K562 (cell line): Measurements from ENCODE around the gene RALGPS1. TPM values are rescaled to one million over a fixed set of nuclear protein-coding genes. Genes with fewer than 3 reads are reported as not detected.

Experiments
- ATAC-seq: fragments of 200-7000 bp; cut with Tn5 transposase; 3 replicates; pipeline ENCODE4 v1.9.1; 2020; ENCODE audit warnings: moderate library complexity
- BruUV-seq: library from RNA; stranded (reverse); fragments of 400-500 nt; replicated peaks from 2 replicates; lab custom pipeline; 2021; lab: Mats Ljungman, UMichigan
- CTCF ChIA-PET: fragments of 300-600 bp; formaldehyde crosslinking; extraction: SDS; loops from one replicate; lab custom pipeline; 2021; ENCODE audit warnings: low intra/inter-chr PET ratio; lab: Yijun Ruan, JAX
- POLR2A ChIA-PET: fragments of 300-600, 350-650 bp; sonication (Branson Sonifier 250); formaldehyde crosslinking; extraction: SDS; loops from one replicate; lab custom pipeline; 2021; ENCODE audit warnings: antibody characterized with exemption, inconsistent platforms; lab: Yijun Ruan, JAX
- DNase-seq, 4 experiments: peaks; one replicate each; pipeline versions ENCODE4 v3.0.0 to v3.0.0-alpha.2; 2011 to 2018; ENCODE audit warnings: low spot score in 3 of 4, mixed read lengths in 3 of 4; ENCODE audit errors: extremely low read depth in 1 of 4
- FAIRE-seq: peaks from 2 replicates; lab custom pipeline; 2011; peaks lifted over from hg19 to GRCh38; lab: Jason Lieb, UNC
- H2AFZ ChIP-seq: 2 replicates; pipeline ENCODE4 v1.6.0; 2011; ENCODE audit warnings: low read depth, low read length, control low read depth, inconsistent platforms
- H3K27ac ChIP-seq: fragments of 200-600 bp; 3 replicates; pipeline ENCODE4 v1.8.0; 2011; ENCODE audit warnings: low read depth, mild to moderate bottlenecking, control low read depth, inconsistent platforms, low read length, moderate library complexity, mixed read lengths; ENCODE audit errors: extremely low read depth
- H3K27me3 ChIP-seq, 2 experiments: fragments of 300-600 bp in 1 of 2; 2 replicates in 1 of 2; 3 replicates in 1 of 2; pipeline versions ENCODE4 v1.6.0 to v1.8.0; 2011; ENCODE audit warnings: inconsistent platforms in 2 of 2, low read length in 2 of 2, mild to moderate bottlenecking in 1 of 2, mixed read lengths in 1 of 2, moderate library complexity in 1 of 2; ENCODE audit not compliant: control insufficient read depth in 2 of 2, insufficient read depth in 2 of 2
- H3K36me3 ChIP-seq: fragments of 300-600 bp; 3 replicates; pipeline ENCODE4 v1.8.0; 2011; ENCODE audit warnings: mild to moderate bottlenecking, low read length, inconsistent platforms; ENCODE audit not compliant: control insufficient read depth, insufficient read depth
- H3K4me1 ChIP-seq, 2 experiments: fragments of 200-600 bp in 1 of 2; replicated peaks in 1 of 2; 2 replicates in 1 of 2; 3 replicates in 1 of 2; pipeline versions ENCODE4 v1.5.1 to v1.8.0; 2011; ENCODE audit warnings: inconsistent platforms in 2 of 2, low read length in 2 of 2, mild to moderate bottlenecking in 1 of 2, mixed read lengths in 1 of 2, moderate library complexity in 1 of 2; ENCODE audit not compliant: control insufficient read depth in 2 of 2, insufficient read depth in 2 of 2
- H3K4me2 ChIP-seq: 2 replicates; pipeline ENCODE4 v1.6.1; 2011; ENCODE audit warnings: low read length, control low read depth, inconsistent platforms, mixed read lengths; ENCODE audit not compliant: insufficient read depth
- H3K4me3 ChIP-seq: fragments of 200-600 bp; sonication (generic), shearing (Covaris generic); 2 replicates; pipeline ENCODE4 v1.5.1; 2016; ENCODE audit warnings: control low read depth, inconsistent platforms
- H3K79me2 ChIP-seq: fragments of 200-600 bp; 3 replicates; pipeline ENCODE4 v1.8.0; 2011; ENCODE audit warnings: low read length, inconsistent platforms; ENCODE audit not compliant: control insufficient read depth, insufficient read depth
- H3K9ac ChIP-seq, 2 experiments: 2 replicates each; pipeline versions ENCODE4 v1.6.0 to v1.6.1; 2011; ENCODE audit warnings: low read depth in 2 of 2, low read length in 2 of 2, control low read depth in 1 of 2, inconsistent platforms in 1 of 2, mild to moderate bottlenecking in 1 of 2, mixed read lengths in 1 of 2; ENCODE audit not compliant: insufficient read depth in 1 of 2
- H3K9me1 ChIP-seq: one replicate; pipeline ENCODE4 v1.6.0; 2011; ENCODE audit warnings: inconsistent platforms, mild to moderate bottlenecking, low read length, moderate library complexity; ENCODE audit not compliant: control insufficient read depth, insufficient read depth
- H3K9me3 ChIP-seq: replicated peaks from 2 replicates; pipeline ENCODE4 v1.5.1; 2011; ENCODE audit warnings: low read depth, low read length, inconsistent platforms; ENCODE audit not compliant: control insufficient read depth, insufficient read depth
- H4K20me1 ChIP-seq: replicated peaks from 2 replicates; pipeline ENCODE4 v1.6.1; 2011; ENCODE audit warnings: low read length, inconsistent platforms, mixed read lengths; ENCODE audit not compliant: control insufficient read depth, insufficient read depth
- MITF ChIP-seq: IDR thresholded peaks from 2 replicates; pipeline ENCODE4 v1.6.1; 2014; ENCODE audit warnings: antibody characterized with exemption
- MTA2 ChIP-seq: fragments of 450-650 bp; IDR thresholded peaks from 2 replicates; pipeline ENCODE4 v1.6.1; 2016; ENCODE audit warnings: low read depth
- NFRKB ChIP-seq: fragments of 450-650 bp; IDR thresholded peaks from 2 replicates; pipeline ENCODE4 v1.6.1; 2016; ENCODE audit warnings: low read depth
- ZNF263 ChIP-seq: sonication (generic); formaldehyde crosslinking; IDR thresholded peaks from 2 replicates; pipeline ENCODE4 v1.8.0; 2022; ENCODE audit warnings: mild to moderate bottlenecking, missing genetic modification reagents, borderline replicate concordance
- ZNF583 ChIP-seq: fragments of 250-450 bp; sonication (Bioruptor Pico); IDR thresholded peaks from 2 replicates; pipeline ENCODE4 v1.4.0; 2020
- WGBS: fragments of 100-300 bp; shearing (Covaris generic); methylation state at CpG from one replicate; pipeline ENCODE4 v1.1.6; 2016; ENCODE audit warnings: low coverage, mixed read lengths; ENCODE audit not compliant: insufficient coverage; ENCODE audit errors: missing lambda C conversion rate; 5-methylcytosine and 5-hydroxymethylcytosine counted together
- in situ Hi-C: fragments of 300-500 bp; cut with MboI; formaldehyde crosslinking; loops from 4 replicates; pipeline ENCODE4 v1.15.0; 2018; ENCODE audit warnings: inconsistent platforms, mixed read lengths
- intact Hi-C: fragments of 100-400 bp; cut with micrococcal nuclease; formaldehyde crosslinking; loops from 2 replicates; pipeline ENCODE4 v1.14.2; 2022
- polyA plus RNA-seq, 8 experiments: library from polyadenylated mRNA; depleted of rRNA in 4 of 8; stranded (reverse) in 5 of 8; unstranded in 3 of 8; fragments of >200 nt; fragmentation: Nextera tagmentation in 2 of 8; fragmentation: Illumina TruSeq in 1 of 8; extraction: Ambion mirVana in 2 of 8; extraction: Trizol in 1 of 8; gene quantifications; 2 replicates each; pipeline versions ENCODE4 v1.2.1 to v1.2.3, GENCODE V29; 2011 to 2014; ENCODE audit warnings: inconsistent platforms in 1 of 8, missing spikeins in 1 of 8
- total RNA-seq, 7 experiments: library from RNA; depleted of rRNA in 6 of 7; stranded (reverse); fragments of >200 nt in 6 of 7; fragmentation: Illumina TruSeq in 2 of 7; extraction: Trizol in 2 of 7; gene quantifications; 2 replicates each; pipeline versions ENCODE4 v1.2.1 to v1.2.3, GENCODE V29; 2011 to 2021; ENCODE audit warnings: low replicate concordance in 1 of 7

Gene RALGPS1
- total and polyA plus RNA-seq, 9 of the 15 experiments (the other 6 are each of a cell fraction or from before 2014, with no cell fraction given): 0.04 to 2.6 (median 1.5) TPM

- no peak overlapping the region for H2AFZ ChIP-seq
- H4K20me1 ChIP-seq: no peaks in the 10 kb centered on the region
- H3K4me3 ChIP-seq: no peak overlapping the region
- H3K79me2 ChIP-seq: no peaks in the 10 kb centered on the region
- ATAC-seq: no peak
- BruUV-seq: no TSS peak
- intact Hi-C loops: no loop called here
- no peak for TF ChIP-seq MTA2
- TF ChIP-seq ZNF263 (CRISPR knock-in tag): no peak
- TF ChIP-seq MITF: no peak
- TF ChIP-seq ZNF583 (CRISPR knock-in tag): no peak
- no peak for TF ChIP-seq NFRKB
- H3K9me1 ChIP-seq: no peaks in the 10 kb centered on the region
- H3K9ac ChIP-seq: no peak overlapping the region
- peaks cover 0 to 4% of the 10 kb centered on the region in 2 experiments; a peak in 1 of 5 replicates for H3K4me1 ChIP-seq
- no peak overlapping the region for H3K4me2 ChIP-seq
- peaks cover 17 to 64% of the 10 kb centered on the region in 2 experiments for H3K27me3 ChIP-seq
- in situ Hi-C loops: no loop called here
- H3K27ac ChIP-seq: no peak overlapping the region
- 14% methylated on average over 33 of the region's 38 CpGs for WGBS
- no peak for DNase-seq
- CTCF ChIA-PET: no interaction called here
- no peaks in the 10 kb centered on the region for H3K9me3 ChIP-seq
- no peak for FAIRE-seq
- H3K36me3 ChIP-seq: no peaks in the 10 kb centered on the region
- POLR2A ChIA-PET: interaction anchor here (0.6 to 1.6 kb wide), 3 partner anchors 28 to 627 kb away, joined by 3 to 4 read pairs (median 3); no protein-coding TSS in a partner anchor
Measured at GRCh38 chr9:127107929-127108876, 193.6 kb downstream of the RALGPS1 start.
